Muscle of arm (tissue), 14 donors: ENCODE results near the gene GHRH. TPM values are rescaled to one million over a fixed set of nuclear protein-coding genes. Genes with fewer than 3 reads are reported as not detected.

Experiments used
- DNase-seq: peaks from one replicate; pipeline ENCODE4 v3.0.0-alpha.2; 2013
- long read RNA-seq, 11 donors: transcript quantifications; one replicate each; lab custom pipeline, GENCODE V29; 2026
- polyA plus RNA-seq, 12 donors: library from polyadenylated mRNA; unstranded; fragments of 120-200 nt; gene quantifications; one replicate each; pipeline ENCODE4 v1.2.1, GENCODE V29; 2013; ENCODE audit not compliant: insufficient read length in 12 of 12

Gene GHRH, protein sequence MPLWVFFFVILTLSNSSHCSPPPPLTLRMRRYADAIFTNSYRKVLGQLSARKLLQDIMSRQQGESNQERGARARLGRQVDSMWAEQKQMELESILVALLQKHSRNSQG
- not detected for polyA plus RNA-seq
- long read RNA-seq, donor 1, result 0 reads
- long read RNA-seq, donor 2, result 0 reads
- long read RNA-seq, donor 3, result 0 reads
- long read RNA-seq, donor 4, result 0 reads
- long read RNA-seq, donor 5, result 0 reads
- long read RNA-seq, donor 6, result 0 reads
- long read RNA-seq, donor 7, result 0 reads
- long read RNA-seq, donor 8, result 0 reads
- long read RNA-seq, donor 9, result 0 reads
- long read RNA-seq, donor 10, result 0 reads
- long read RNA-seq, donor 11, result 0 reads

DNA sequence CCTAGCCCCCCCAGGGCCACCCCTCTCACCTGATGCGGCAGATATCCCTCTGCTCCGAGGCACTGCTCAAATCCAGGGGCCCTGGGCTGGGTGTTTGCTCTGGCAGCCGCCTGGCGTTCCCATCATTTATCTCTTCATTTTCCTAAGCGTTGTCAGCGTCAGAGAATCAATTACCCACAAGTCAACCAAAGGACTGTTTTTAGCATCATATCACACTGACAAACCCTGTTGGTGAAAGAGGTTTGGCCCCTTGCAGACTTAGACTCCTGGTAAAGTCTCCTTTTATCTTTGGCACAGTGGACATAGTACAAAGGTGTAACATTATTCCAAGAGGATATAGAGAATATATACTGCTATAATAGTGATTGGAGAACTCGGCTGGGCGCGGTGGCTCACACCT is at the start of gene GHRH:
Gene GHRH (minus strand): TSS at position 101 of the 400 bp plus-strand sequence. CDS start 4,925 bp downstream, outside the sequence.
- no peak for DNase-seq

DNA sequence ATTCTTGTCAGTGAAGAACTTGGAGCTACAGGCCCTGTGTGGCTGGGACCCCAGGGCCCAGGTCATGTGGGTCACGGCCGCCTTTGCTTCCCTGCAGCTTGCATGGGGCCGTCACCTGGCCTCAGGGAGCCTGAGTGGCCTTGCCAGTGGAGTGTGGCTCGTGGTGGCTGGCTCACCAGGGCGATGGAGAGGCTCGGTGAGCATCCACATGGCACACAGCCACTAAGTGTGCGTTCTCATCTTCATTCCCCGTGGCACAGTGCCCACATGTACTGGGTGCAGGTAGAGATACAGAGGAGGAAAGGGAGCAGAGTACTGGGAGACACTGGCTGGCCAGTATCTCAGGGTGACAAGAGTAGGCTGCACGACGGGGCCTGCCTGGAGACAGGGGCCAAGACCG is 49.3 kb upstream of the GHRH start:
- no peak for DNase-seq

DNA sequence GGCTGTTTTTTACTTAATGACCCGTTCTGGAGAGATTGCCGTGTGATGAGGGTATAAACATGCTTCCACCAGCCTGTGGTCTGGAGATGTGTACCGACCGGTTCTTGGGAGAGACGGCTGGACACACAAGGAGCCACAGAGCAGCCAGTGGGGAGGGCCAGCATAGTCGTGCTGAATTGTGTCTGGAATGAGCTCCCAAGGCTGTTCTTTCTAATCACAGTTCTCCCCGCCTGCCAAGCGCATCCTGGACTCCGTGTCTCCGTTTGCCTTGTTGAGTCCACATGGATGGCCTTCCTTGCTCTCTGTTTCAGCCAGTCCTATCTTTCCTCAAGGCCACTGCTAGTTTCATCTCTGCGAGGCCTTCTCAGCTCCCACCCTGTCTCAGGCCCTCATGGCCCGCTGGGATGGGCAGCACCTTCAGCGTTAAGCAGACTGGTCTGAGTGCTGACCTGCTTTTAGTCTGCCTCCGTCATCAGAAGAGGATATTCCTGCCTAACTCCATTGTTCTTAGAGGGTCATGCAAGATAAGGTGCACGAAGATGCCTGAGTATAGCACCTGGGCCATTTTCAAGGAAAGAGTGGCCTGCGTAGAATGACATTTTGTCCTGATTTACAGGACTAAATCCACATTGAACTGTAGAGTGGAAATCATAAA is 48.4 kb upstream of the GHRH start:
- no peak for DNase-seq

DNA sequence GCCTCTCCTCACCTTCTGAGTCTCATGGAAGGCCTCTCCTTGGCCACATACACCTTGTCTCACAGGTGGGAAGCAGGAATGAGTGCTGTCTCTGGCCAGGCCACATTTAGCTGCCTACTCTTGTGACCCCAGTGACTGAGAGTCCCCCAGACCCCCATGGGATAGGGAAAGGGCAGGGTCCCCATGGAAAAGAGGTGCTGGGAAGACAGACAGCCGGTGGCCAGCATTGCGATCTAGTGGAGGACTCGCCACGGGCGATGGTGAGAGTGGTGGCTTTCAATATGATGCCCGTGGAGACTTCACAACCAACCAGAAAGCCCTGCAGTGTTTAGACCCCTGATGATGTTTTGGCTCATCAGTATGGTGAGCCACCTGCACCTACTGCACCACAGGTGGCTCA is 47.7 kb upstream of the GHRH start:
- DNase-seq, result no peak

DNA sequence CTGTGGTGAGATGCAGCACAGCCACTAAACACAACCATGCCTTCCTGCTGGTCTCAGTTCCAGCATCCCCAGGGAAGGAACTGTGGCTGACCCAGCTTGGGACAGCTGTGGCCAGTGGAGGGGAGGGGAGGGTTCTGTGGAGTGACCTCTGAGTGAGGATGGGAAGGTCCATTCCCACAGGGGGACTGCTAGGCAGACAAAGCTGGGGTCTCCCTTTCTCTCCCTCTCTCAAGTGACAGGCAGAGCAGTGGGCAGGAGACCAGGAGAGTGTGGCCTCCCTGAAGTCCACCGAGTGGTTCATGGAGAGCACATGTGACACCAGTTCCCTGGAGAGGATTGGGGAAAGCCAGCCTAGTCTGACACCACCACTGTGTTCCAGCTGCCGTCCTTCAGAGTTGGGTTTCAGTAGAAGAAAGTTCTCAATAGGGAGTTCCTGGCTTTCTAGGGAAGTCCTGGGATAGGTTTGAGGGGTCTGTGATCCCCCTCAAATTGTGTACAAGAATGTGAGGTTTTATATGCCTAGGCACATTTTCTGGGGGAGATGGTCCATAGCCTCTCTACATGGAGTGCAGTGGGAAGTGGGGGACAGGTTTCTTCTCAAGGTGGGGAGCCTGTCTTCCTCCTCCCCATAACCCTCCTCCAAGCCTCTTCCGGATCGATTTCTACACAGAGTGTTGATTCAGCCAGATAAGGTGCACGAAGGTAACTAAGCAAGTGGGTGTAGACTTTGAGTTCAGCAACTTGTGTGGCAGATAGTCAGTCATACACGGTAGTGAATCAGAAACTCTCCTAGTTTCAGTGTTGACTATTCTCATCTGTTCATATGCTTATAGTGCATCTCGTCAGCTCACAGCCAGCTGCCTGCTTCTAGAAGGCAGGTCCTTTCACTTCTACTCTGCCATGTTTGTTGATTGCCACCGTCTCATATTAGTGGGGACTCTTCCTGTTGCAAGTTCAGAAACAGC is 46.8 kb upstream of the GHRH start:
- DNase-seq, result no peak

DNA sequence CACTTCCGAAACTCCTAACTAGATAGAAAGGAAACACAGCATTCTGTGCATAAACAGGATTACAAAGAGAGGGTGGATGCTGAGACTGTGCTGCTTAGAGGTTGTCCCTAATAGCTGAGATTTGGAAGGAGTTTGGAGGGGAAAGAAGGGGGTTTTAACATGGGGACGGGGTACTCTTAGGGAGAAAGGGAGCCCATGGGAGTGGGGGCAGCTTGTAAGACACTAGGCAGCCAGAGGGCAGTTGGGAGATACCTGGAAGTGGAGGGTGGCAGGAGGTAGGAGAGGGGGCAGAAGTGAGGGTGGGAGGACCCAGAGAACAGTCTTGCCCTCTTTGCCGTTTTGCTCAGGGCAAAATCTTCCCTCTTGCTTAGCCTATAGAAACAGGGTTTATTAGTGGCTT is 44.2 kb upstream of the GHRH start:
- DNase-seq, result no peak

DNA sequence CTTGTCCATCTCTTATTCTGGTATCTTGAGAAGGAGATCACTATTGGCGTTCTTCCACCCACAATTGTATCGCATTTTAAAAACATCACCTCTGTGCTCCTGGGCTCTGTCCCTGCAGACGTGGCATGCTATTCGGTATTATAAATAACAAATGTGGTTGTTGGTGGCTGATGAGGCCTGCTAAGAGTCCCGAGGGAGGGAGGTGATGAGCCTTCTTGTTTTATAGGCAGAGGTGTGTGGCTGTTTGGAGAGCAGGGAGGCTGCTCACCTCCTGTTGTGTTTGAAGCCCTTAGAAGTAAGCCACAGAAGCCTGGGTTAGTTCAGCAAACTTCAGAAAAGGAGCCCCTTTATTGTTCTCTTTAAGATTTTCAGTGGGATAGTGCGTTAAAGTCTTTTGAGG is 43.5 kb upstream of the GHRH start:
- DNase-seq, result no peak

DNA sequence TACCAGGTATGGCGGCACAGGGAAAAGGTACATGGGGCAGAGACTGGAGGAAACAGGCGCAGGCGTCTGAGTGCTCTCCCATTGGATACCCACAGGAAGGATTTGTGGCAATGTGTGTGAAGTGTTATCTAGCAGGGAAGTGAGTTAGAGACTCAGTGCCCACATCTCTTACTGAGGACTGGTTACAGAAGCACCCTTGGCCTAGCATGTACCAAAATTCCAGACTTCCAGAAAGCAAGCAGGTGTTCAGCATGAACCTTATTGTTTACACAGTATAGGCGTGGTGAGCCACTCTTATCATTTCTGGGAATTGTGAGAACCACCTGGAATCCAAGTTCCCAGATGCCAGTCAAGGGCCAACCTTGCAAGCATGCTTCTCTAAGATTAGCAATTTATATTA is 42.0 kb upstream of the GHRH start:
- DNase-seq, result no peak

DNA sequence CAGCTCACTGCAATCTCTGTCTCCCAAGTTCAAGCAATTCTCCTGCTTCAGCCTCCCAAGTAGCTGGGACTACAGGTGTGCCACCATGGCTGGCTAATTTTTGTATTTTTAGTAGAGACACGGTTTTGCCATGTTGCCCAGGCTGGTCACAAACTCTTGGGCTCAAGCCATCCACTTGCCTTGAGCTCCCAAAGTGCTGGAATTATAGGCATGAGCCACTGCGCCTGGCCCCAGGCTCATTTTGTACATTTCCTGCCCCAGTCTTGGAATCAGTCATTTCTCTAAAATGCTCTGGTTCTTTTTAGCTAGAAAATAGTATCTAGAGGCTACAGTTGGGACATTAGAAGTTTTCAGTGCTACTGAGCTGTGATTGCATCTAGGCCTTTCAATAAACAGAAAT is 41.4 kb upstream of the GHRH start:
- DNase-seq, result no peak

DNA sequence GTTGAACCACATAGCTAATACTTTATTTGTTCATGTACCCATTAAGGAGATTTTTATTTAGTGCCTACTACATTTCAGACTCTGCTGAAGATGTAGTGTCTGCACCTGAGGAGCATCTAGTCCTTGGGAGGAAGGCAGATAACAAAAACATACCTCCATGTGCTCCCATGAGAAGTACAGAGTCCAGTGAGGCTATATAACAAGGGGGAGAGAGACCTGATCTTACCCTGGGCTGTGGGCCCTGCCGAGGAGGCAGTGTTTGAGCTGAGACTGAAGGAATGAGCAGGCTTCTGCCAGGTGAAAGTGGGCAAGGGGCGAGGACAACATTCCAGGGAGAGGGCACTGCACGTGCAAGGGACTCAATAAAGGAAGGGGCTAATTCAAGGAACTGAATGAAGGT is 39.9 kb upstream of the GHRH start:
- no peak for DNase-seq

DNA sequence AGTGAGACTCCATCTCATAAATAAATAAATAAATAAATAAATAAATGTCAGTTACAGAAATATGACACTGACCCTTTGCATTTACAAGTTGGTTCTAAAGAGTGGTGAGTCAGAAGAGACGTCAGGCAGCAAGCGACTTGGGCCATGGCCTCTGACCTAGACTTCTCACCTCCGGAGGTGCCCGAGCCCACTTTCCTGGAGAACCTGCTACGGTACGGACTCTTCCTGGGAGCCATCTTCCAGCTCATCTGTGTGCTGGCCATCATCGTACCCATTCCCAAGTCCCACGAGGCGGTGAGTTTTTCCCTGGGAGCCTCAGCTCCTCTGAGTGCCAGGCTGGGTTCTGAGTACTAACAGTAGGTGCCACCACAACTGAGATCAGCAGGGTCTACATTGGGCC is 39.5 kb upstream of the GHRH start:
- no peak for DNase-seq

DNA sequence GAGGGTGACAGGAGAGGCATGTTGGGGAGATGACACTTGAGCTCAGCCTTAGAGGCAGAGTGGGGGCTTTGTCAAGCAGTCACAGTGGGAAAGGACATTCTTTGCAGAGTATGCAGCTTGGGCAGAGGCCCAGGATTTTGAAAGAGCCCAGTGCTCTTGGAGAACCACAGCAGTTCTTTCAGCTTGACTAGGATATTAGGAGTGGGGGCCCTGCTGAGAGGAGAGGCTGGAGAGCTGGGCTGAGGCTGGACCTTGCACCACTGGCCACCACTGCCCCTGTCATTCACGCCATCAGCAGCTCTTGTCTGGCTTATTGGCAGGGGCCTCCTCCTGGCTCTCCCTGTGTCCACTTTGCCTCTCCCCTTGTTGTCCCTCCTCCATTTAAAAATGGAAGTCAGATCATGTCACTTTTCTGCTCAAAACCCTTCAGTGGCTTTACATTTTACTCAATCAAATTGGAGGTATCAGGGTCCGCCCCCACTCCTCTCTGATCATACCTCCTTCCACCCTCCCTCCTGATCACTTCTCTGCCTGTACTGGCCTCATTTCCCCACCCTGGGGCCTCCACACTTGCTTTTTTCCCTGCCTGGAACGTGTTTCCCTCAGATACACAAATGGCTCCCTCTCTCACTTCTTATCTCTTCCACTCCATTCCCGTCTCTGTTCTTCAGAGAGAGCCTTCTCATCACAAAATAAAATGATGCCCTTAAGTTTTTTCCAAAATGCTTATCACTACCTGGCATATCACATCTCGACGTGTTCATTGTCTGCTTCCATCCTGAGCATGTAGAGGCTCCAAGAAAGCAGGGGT is 38.3 kb upstream of the GHRH start:
- DNase-seq, result no peak

DNA sequence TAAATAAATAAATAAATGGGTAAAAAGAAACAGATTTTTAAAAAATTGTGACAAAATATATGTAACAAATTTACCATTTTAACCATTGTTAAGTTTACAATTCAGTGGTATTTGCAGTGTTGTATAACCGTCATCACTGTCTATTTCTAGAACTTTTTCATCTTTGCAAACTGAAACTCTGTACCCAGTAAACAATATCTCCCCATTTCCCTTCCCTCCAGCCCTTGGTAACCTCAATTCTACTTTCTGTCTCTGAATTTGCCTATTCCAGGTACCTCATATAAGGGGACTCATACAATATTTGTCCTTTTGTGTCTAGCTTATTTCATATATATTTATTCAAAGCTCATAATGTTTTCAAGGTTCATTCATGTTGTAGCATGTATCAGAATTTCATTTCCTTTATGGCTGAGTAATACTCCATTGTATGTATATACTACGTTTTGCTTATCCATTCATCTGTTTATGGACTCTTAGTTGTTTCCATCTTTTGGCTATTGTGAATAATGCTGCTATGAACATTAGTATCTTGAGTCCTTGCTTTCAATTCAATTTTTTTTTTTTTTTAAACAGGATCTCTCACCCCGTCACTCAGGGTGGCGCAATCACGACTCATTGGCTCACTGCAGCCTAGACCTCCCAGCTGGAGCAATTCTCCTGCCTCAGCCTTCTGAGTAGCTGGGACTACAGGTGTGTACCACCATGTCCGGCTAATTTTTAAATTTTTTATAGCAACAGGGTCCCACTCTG is 36.8 kb upstream of the GHRH start:
- no peak for DNase-seq

DNA sequence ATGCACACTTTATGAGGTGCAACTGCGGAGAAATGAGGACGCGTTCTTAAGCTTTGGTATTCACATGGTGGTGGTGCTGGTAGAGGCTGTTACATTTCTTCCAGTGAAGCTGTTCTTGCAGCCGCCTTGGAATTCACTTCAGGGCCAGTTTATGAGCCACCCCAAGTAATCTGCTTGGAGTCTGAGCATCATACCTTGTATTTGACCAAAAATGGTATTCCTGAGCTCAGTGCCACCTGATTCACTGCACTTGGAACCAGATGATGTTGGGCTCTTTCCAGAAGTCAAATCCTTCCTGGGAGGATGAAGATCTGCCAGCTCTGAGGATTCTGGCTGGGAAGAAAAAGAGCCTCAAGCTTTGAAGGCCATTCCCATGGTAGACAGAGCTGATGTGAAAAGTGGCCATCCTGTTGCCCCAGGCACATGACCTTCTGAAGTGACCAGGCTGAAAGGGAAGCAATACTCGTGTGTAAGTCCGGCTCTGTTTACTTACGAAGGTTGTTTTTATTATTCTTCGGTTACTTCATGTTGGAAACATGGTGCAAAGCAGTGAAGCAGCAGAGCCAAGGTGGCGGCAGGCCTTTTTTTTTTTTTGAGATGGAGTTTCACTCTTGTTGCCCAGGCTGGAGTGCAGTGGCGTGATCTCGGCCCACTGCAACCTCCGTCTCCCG is 35.6 kb upstream of the GHRH start:
- no peak for DNase-seq

DNA sequence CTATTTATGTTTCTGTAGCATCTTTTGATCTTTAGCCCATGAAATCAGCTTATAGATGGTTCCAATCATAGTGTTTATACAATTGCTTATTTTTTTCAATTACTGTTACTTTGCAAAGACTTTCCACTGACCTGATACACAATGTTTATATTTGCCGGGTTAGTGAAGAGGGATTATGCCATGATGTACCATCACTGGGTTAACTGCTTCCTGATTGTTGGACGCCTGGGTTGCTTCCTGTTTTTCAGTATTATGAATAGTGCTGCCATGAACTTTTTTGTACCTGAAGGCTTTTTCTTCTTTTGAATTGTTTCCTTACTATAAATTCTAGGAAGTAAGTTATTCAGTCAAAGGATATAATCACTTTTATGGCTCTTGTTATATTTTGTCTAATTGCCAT is 34.8 kb upstream of the GHRH start:
- DNase-seq, result no peak

DNA sequence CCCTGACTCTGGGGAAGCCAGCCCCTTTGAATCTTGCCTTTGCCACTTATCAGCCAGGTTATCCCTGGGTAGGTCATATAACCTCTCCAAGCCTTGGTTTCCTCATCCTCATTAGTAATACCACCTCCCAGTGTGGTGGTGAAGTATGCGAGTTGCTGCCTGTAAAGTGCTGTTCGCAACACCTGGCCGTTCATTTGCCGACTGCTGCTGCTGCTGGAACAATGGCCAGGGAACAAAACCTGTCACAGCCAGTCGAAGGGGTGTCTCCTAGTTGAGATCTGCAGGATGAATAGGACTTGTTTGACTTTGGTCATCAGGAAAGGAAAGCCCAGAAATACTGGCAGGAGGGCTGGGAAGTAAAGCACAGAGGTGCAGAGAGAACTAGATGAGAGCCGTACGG is 34.0 kb upstream of the GHRH start:
- DNase-seq, result no peak

DNA sequence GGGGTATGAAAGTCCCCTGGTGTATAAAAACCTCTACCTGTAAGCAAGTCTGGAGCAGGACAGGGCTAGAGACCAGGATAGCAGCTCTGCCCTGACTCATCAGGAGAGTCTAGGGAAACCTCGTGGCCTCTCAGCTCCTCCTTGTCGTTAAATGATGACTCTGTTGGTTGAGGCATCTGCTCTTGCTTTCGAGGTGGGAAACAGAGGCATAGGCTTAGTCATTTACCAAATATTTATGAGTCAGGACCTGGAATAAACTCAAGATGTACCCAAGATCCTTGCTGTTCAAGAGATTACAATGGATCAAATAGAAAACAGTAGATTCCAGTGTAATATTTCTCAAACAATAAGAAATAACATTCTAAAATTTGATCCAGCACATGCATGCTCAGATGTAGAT is 33.4 kb upstream of the GHRH start:
- no peak for DNase-seq

DNA sequence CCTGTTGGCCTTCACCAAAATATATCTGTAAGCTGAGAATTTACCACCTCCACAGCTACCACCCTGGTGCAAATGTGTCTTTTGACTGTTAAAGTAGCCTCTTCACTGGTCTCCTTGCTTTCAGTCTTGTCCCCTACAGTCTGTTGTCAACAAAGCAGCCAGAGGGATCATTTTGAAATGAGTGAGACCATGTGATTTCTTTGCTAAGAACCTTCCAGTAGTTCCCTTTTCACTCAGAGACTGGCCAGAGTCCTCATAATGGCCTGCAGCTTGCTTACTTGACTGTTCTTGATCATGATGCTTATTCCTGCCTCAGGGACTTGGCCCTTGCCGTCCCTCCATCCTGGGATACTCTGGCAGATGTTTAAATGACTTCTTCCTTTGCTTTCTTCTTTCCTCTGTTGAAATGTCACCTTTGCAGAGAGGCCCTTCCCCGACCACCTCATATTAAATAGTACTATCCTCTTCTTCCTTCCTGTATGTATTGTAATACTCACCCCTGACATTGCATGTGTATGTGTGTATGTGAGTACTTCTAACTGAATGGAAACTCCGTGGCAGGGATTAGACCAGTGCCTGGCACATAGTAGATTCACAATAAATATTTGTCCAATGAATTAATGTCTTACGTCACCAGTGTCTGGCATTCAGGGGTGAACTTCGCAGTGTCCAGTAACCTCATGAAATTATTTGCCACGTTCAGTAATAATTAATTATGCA is 32.8 kb upstream of the GHRH start:
- DNase-seq, result no peak

DNA sequence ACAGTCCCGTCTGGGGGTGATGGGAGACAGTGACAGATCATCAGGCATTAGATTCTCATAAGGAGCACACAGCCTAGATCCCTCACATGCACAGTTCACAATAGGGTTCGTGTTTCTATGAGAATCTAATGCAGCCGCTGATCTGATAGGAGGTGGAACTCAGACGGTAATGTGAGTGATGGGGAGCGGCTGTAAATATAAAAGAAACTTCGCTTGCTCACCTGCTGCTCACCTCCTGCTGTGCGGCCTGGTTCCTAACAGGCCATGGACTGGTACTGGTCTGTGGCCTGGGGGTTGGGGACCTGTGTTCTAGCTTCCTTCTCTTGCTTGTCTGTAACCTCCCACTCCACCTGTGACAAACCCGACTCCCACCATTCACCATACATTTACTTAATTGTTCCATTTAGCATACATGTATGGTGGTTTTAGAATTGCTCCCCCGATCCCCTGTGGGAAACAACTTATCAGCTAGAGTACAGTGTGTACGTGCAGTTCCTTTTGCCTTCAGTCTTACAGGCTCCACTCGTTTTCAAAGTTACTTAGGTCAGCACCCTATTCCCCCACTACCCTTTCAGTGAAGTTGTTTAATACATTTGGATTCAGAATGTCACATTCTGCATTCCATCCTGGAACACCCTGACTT is 31.8 kb upstream of the GHRH start:
- no peak for DNase-seq
